Mucosa of stomach (tissue), 1 donor: ENCODE data around the gene NTM.

ENCODE experiments used
- H3K27me3 ChIP-seq: one replicate; pipeline ENCODE4 v1.7.0; 2013; ENCODE audit warnings: mild to moderate bottlenecking, low read length; ENCODE audit not compliant: control insufficient read depth, insufficient read depth
- H3K36me3 ChIP-seq: one replicate; pipeline ENCODE4 v1.7.0; 2013; ENCODE audit warnings: low read length; ENCODE audit not compliant: control insufficient read depth, insufficient read depth
- H3K4me1 ChIP-seq: one replicate; pipeline ENCODE4 v1.7.0; 2013; ENCODE audit warnings: mild to moderate bottlenecking, low read length; ENCODE audit not compliant: control insufficient read depth, insufficient read depth
- H3K4me3 ChIP-seq: one replicate; pipeline ENCODE4 v1.7.0; 2013; ENCODE audit warnings: low read length
- H3K9ac ChIP-seq: one replicate; pipeline ENCODE4 v1.7.0; 2013; ENCODE audit warnings: mild to moderate bottlenecking, low read length, moderate library complexity
- H3K9me3 ChIP-seq: one replicate; pipeline ENCODE4 v1.7.0; 2013; ENCODE audit warnings: mild to moderate bottlenecking, low read length, moderate library complexity; ENCODE audit not compliant: control insufficient read depth
- donor health status: Pancreatic carcinoma.

NTM gene

GRCh38 chr11:131889760-131890581 lies 519.6 kb downstream of the NTM start:
- Histone ChIP-seq H3K27me3 (no peaks in the 10 kb centered on the region), H3K9me3 (no peaks in the 10 kb centered on the region), H3K4me3 (no peak overlapping the region), H3K36me3 (no peaks in the 10 kb centered on the region), H3K4me1 (peaks cover 7% of the 10 kb centered on the region), H3K9ac (no peak overlapping the region)

- Histone ChIP-seq H3K36me3 (no peaks in the 10 kb centered on the region), H3K4me1 (peaks cover 7% of the 10 kb centered on the region), H3K4me3 (no peak overlapping the region), H3K27me3 (no peaks in the 10 kb centered on the region), H3K9me3 (no peaks in the 10 kb centered on the region), H3K9ac (no peak overlapping the region)
These were observed 522.9 kb downstream of the NTM start for GRCh38 chr11:131893103-131893890.

GRCh38 chr11:131893988-131894387 lies 523.6 kb downstream of the NTM start:
- H3K36me3 ChIP-seq, result no peaks in the 10 kb centered on the region
- no peak overlapping the region for H3K9ac ChIP-seq
- peaks cover 7% of the 10 kb centered on the region for H3K4me1 ChIP-seq
- no peaks in the 10 kb centered on the region for H3K27me3 ChIP-seq
- H3K9me3 ChIP-seq, result no peaks in the 10 kb centered on the region
- no peak overlapping the region for H3K4me3 ChIP-seq

- Histone ChIP-seq H3K9ac (no peak overlapping the region), H3K9me3 (no peaks in the 10 kb centered on the region), H3K36me3 (no peaks in the 10 kb centered on the region), H3K27me3 (no peaks in the 10 kb centered on the region), H3K4me3 (no peak overlapping the region), H3K4me1 (peaks cover 5% of the 10 kb centered on the region)
These were observed 524.5 kb downstream of the NTM start for GRCh38 chr11:131894615-131895544.

GRCh38 chr11:131895865-131896264 lies 525.5 kb downstream of the NTM start:
- no peaks in the 10 kb centered on the region for H3K36me3 ChIP-seq
- H3K4me3 ChIP-seq, result no peak overlapping the region
- no peak overlapping the region for H3K9ac ChIP-seq
- H3K27me3 ChIP-seq, result no peaks in the 10 kb centered on the region
- no peaks in the 10 kb centered on the region for H3K9me3 ChIP-seq
- no peaks in the 10 kb centered on the region for H3K4me1 ChIP-seq

- no peaks in the 10 kb centered on the region for H3K4me1 ChIP-seq
- H3K9me3 ChIP-seq, result no peaks in the 10 kb centered on the region
- H3K36me3 ChIP-seq, result no peaks in the 10 kb centered on the region
- no peak overlapping the region for H3K9ac ChIP-seq
- H3K4me3 ChIP-seq, result no peak overlapping the region
- no peaks in the 10 kb centered on the region for H3K27me3 ChIP-seq
These were observed 526.7 kb downstream of the NTM start for GRCh38 chr11:131896978-131897615.

GRCh38 chr11:131897956-131898355 lies 527.5 kb downstream of the NTM start:
- H3K4me1 ChIP-seq, result no peaks in the 10 kb centered on the region
- H3K27me3 ChIP-seq, result no peaks in the 10 kb centered on the region
- no peaks in the 10 kb centered on the region for H3K9me3 ChIP-seq
- no peak overlapping the region for H3K9ac ChIP-seq
- no peak overlapping the region for H3K4me3 ChIP-seq
- H3K36me3 ChIP-seq, result no peaks in the 10 kb centered on the region

GRCh38 chr11:131898949-131899348 lies 528.5 kb downstream of the NTM start:
- Histone ChIP-seq H3K27me3 (no peaks in the 10 kb centered on the region), H3K9me3 (no peaks in the 10 kb centered on the region), H3K36me3 (no peaks in the 10 kb centered on the region), H3K4me3 (no peak overlapping the region), H3K9ac (no peak overlapping the region), H3K4me1 (no peaks in the 10 kb centered on the region)

GRCh38 chr11:131899950-131900580 lies 529.6 kb downstream of the NTM start:
- Histone ChIP-seq H3K36me3 (no peaks in the 10 kb centered on the region), H3K27me3 (no peaks in the 10 kb centered on the region), H3K4me3 (no peak overlapping the region), H3K4me1 (no peaks in the 10 kb centered on the region), H3K9ac (no peak overlapping the region), H3K9me3 (no peaks in the 10 kb centered on the region)

GRCh38 chr11:131902421-131902820 lies 532.0 kb downstream of the NTM start:
- Histone ChIP-seq H3K4me1 (no peaks in the 10 kb centered on the region), H3K9ac (no peak overlapping the region), H3K4me3 (no peak overlapping the region), H3K9me3 (no peaks in the 10 kb centered on the region), H3K27me3 (no peaks in the 10 kb centered on the region), H3K36me3 (no peaks in the 10 kb centered on the region)

- H3K27me3 ChIP-seq, result no peaks in the 10 kb centered on the region
- H3K4me1 ChIP-seq, result no peaks in the 10 kb centered on the region
- no peaks in the 10 kb centered on the region for H3K9me3 ChIP-seq
- H3K36me3 ChIP-seq, result no peaks in the 10 kb centered on the region
- no peak overlapping the region for H3K4me3 ChIP-seq
- H3K9ac ChIP-seq, result no peak overlapping the region
These were observed 532.7 kb downstream of the NTM start for GRCh38 chr11:131903074-131903473.
